GM12891 (cell line): ENCODE measurements around the gene REL. TPM values are rescaled to one million over a fixed set of nuclear protein-coding genes. Genes with fewer than 3 reads are reported as not detected.

ENCODE experiments used
- DNase-seq: peaks from one replicate; pipeline ENCODE4 v3.0.0; 2011; ENCODE audit warnings: low spot score; ENCODE audit not compliant: insufficient read length
- FAIRE-seq: peaks from 2 replicates; lab custom pipeline; 2011; peaks lifted over from hg19 to GRCh38; lab: Jason Lieb, UNC
- PAX5 ChIP-seq: IDR thresholded peaks from 2 replicates; pipeline ENCODE4 v1.6.1; 2011; ENCODE audit warnings: low read length, moderate library complexity, mild to moderate bottlenecking; ENCODE audit not compliant: insufficient read depth, severe bottlenecking
- POLR2A ChIP-seq: IDR thresholded peaks from 2 replicates; pipeline ENCODE4 v1.6.1; 2011; ENCODE audit warnings: low read depth, low read length, control low read depth
- POLR2AphosphoS5 ChIP-seq: IDR thresholded peaks from 2 replicates; pipeline ENCODE4 v1.6.1; 2011; ENCODE audit warnings: low read depth, low read length, control low read depth
- POU2F2 ChIP-seq: IDR thresholded peaks from 2 replicates; pipeline ENCODE4 v1.6.1; 2011; ENCODE audit warnings: low read depth, mild to moderate bottlenecking, control low read depth, low read length, moderate library complexity
- SPI1 ChIP-seq: IDR thresholded peaks from 2 replicates; pipeline ENCODE4 v1.6.1; 2011; ENCODE audit warnings: low read depth, low read length, control low read depth
- TAF1 ChIP-seq: IDR thresholded peaks from 2 replicates; pipeline ENCODE4 v1.6.1; 2011; ENCODE audit warnings: low read depth, low read length, control low read depth
- polyA plus RNA-seq: library from polyadenylated mRNA; unstranded; fragments of >200 nt; gene quantifications from one replicate; pipeline ENCODE4 v1.2.1, GENCODE V29; 2012; ENCODE audit warnings: low read depth, missing spikeins, inconsistent platforms; ENCODE audit not compliant: missing spikeins

Gene REL
- 9.3 TPM for polyA plus RNA-seq

DNA sequence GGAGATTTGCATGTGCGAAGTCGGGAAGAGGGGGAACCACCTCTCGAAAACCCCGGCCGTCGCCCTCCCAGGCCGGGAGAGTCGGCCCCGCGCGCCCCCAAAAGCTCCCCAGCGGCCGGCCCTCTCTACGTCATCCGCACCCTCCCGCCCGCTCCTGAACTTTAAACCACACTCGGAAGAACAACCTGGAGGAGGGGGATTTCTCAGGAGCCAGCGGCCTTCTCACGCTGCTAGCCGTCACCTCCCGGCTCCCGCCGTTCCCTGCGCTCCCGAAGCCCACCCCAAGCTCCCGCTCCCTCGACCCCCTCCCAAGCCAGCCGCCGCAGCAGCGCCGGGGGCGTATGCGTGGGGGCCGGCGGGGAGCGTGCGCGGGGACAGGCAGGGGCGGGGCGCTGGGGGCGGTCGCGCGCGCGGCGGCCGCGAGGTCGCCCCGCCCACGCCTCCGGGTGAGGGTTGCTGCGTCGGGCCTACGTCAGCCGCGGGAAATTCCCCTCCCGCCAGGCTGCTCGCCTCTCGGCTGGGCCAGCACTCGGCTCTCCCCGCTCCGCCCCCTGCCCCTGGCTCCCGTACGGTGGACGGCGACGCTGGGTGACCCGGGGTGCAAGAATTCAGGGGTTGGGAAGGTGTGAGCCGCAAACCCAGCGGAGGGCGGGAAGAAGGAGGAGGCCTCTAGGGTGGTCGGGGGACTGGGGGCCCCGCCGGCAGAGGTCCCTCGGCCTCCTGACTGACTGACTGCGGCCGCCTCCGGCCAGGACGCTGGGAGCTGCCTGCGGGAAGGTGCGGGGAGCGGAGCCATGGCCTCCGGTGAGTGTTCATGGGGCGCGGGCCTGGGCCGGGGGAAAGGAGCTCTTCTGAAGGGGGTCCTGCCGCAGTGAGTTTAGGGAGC, at the start of gene REL:
REL (plus strand) TSS at position 528 of the 886 bp plus-strand sequence; CDS start at position 795, 267 bp downstream.
- FAIRE-seq (peak; percentile 98), DNase-seq (peak; percentile 71)
- peak; percentile 95 for TF ChIP-seq TAF1
- TF ChIP-seq POU2F2, result peak; percentile 19; the same call in 1 of the 2 replicates
- peak; percentile 59 for TF ChIP-seq PAX5
- TF ChIP-seq SPI1, result no peak
- TF ChIP-seq POLR2AphosphoS5, result peak; percentile 67; the same call in 1 of the 2 replicates
- peak; percentile 90 for TF ChIP-seq POLR2A

- no peak for DNase-seq
- no peak for FAIRE-seq
Measured at GRCh38 chr2:60831921-60832320, 49.5 kb upstream of the REL start.

GRCh38 chr2:60832621-60833020, 48.8 kb upstream of the REL start:
- FAIRE-seq (no peak), DNase-seq (no peak)
- TF ChIP-seq PAX5 (no peak), SPI1 (no peak), POLR2A (no peak), TAF1 (no peak), POLR2AphosphoS5 (no peak), POU2F2 (no peak)

More at GRCh38 chr2:60831921-60832320, 49.5 kb upstream of the REL start:
- TF ChIP-seq SPI1 (no peak), PAX5 (no peak), POLR2AphosphoS5 (no peak), POLR2A (no peak), TAF1 (no peak), POU2F2 (no peak)

DNA sequence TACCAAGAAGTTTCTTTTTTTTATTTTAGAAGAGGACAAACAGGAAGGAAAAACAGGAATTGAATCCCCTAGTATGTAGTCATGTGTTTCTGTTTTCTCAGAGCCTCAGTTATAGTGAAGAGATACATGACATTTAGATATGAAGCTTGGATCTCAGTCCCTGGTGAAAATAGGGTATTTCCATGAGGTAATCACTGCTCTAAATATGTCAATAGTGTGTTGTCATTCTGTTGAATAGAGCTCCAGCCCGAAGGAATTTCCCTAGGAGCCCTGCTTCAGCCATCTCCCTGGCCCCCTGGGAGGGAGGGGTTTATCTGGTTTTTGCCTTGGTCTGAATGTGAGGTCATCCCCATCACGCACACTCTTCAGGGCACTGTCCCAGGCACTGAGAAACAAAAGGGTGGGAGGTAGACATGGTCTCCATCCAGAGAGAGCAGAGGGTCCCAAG, 47.1 kb upstream of the REL start:
- FAIRE-seq (peak; percentile 50), DNase-seq (no peak)
- TF ChIP-seq POLR2AphosphoS5, result no peak
- no peak; the same call in 1 of the 2 replicates for TF ChIP-seq POU2F2
- no peak for TF ChIP-seq TAF1
- TF ChIP-seq SPI1, result peak; percentile 67
- TF ChIP-seq POLR2A, result no peak

- no peak for FAIRE-seq
- no peak for DNase-seq
- TF ChIP-seq POU2F2 (no peak), TAF1 (no peak), PAX5 (no peak), POLR2A (no peak), SPI1 (no peak), POLR2AphosphoS5 (no peak)
Measured at GRCh38 chr2:60836491-60836890, 44.9 kb upstream of the REL start.

GRCh38 chr2:60837123-60837522, 44.3 kb upstream of the REL start:
- FAIRE-seq, result peak; percentile 86
- TF ChIP-seq TAF1, result no peak
- TF ChIP-seq PAX5, result no peak
- no peak for TF ChIP-seq POU2F2
- no peak for TF ChIP-seq POLR2A
- TF ChIP-seq SPI1, result peak; percentile 94
- TF ChIP-seq POLR2AphosphoS5, result no peak
- no peak for DNase-seq

- FAIRE-seq (no peak), DNase-seq (no peak)
- TF ChIP-seq POLR2AphosphoS5 (no peak), PAX5 (no peak), POLR2A (no peak), POU2F2 (no peak), TAF1 (no peak), SPI1 (no peak)
Measured at GRCh38 chr2:60838481-60838880, 42.9 kb upstream of the REL start.

DNA sequence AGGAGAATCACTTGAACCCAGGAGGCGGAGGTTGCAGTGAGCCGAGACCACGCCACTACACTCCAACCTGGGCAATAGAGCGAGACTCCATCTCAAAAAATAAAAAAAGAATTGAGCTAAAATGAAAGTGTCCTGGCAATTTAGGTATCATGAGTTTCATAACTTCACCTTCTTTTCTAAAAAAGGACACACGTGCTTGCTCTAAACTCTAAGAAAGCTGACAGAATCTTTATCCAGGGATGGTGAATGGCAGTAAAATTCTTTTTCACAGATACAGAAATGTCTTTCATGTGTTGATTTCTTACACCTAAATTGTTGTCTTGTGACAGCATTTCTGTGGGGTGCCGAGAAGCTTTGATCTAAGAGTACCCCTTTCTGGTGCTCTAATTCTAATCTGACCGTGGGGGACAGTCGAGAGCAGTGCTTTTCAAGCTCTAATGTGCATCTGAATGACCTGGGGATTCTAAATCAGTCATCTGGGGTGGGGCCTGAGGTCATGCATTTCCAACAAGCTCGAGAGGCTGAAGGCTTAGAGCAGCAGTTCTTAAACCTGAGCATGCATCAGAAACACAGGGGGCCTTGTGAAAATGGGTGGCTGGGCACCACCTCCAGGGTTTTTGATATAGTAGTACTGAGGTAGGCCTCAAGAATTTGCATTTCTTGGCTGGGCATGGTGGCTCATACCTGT, 42.1 kb upstream of the REL start:
- peak; percentile 91 for FAIRE-seq
- TF ChIP-seq PAX5 (no peak), POLR2AphosphoS5 (peak; percentile 69), TAF1 (peak; percentile 65), POU2F2 (peak; percentile 70; the same call in 1 of the 2 replicates), SPI1 (no peak), POLR2A (no peak)
- no peak for DNase-seq
